ENCODE measurements around the gene MTHFD1. TPM values are rescaled to one million over a fixed set of nuclear protein-coding genes. Genes with fewer than 3 reads are reported as not detected.

Gene MTHFD1
- polyA plus RNA-seq, 3 donors = 11.8 to 21.3 (median 14.3) TPM

DNA sequence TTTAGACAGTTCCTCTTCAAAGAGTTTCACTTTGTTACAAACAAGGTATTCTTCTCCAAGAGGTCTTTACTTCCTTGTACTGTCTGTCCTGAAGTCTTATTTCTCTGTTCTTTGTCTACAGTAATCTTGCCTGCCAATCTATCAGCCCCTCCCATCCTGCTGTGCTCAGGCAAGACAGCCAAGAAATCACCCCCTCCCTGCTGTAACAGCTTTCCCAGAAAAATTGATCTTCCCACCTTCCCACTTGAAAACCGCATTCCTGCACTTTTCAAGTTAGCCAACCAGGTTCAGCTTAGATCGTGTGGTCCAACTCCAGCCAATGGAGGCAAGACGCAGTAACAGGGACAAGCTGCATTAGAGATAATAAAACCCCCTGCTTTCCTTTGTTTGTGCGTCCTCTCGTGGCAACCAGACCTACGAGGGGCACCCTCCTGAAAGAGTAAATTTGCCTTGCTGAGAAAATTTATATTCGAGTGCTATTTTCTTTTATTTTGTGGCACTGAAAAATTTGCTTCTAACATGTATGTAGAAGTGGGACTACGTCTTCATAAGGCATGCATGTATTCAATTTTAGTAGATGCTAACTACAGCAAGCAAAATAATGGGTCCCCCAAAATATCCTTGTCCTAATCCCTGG lies 47.5 kb upstream of the MTHFD1 start:
- WGBS (ENCODE audit: insufficient coverage) = 97% methylated on average over 7 of the region's 8 CpGs
- H3K4me1 ChIP-seq (ENCODE audit: control insufficient read depth in 1 of 2, insufficient read depth in 2 of 2, low read length in 2 of 2) = peaks cover 13 to 16% of the 10 kb centered on the region in 2 donors
- TF ChIP-seq CTCF (IDR thresholded peaks at IDR 0.05) = no peak
- Mint-ChIP-seq H3K36me3 (peaks cover 0 to 2% of the 10 kb centered on the region in 2 donors), H3K9me3 (peaks cover 7 to 20% (median 16%) of the 10 kb centered on the region in 7 donors), H3K27ac (no peak overlapping the region), H3K4me3 (peak overlapping the region in 1 of 2 donors; percentile 5), H3K27me3 (ENCODE audit: low read depth in 3 of 3) (peaks cover 0 to 2% (median 0%) of the 10 kb centered on the region in 3 donors), H3K4me1 (peaks cover 19% of the 10 kb centered on the region)
- H3K4me2 ChIP-seq (replicated peaks; ENCODE audit: extremely low read depth, low read length, poor library complexity, severe bottlenecking) = no peak overlapping the region
- H3K9me3 ChIP-seq (replicated peaks in 1 of 2; ENCODE audit: control insufficient read depth in 1 of 2, insufficient read depth in 1 of 2, low read length in 2 of 2) = peaks cover 10 to 11% of the 10 kb centered on the region in 2 donors
- no peaks in the 10 kb centered on the region for H3K36me3 ChIP-seq (replicated peaks in 1 of 2; ENCODE audit: control insufficient read depth in 1 of 2, insufficient read depth in 2 of 2, low read length in 2 of 2)
- H3K79me2 ChIP-seq (ENCODE audit: insufficient read depth, low read length) = no peaks in the 10 kb centered on the region
- no peak for DNase-seq
- intact Hi-C loops (cut with micrococcal nuclease) = no loop called here
- H3K27ac ChIP-seq (ENCODE audit: low read depth in 1 of 2, low read length in 2 of 2) = no peak overlapping the region
- H2AFZ ChIP-seq (ENCODE audit: insufficient read depth, low read depth, low read length, poor library complexity, severe bottlenecking) = no peak overlapping the region
- H3K9ac ChIP-seq (ENCODE audit: insufficient read depth, low read length, poor library complexity, severe bottlenecking) = no peak overlapping the region
- no peaks in the 10 kb centered on the region for H3K27me3 ChIP-seq (ENCODE audit: control insufficient read depth in 2 of 2, insufficient read depth in 2 of 2, low read length in 2 of 2)
- no peaks in the 10 kb centered on the region for H4K20me1 ChIP-seq (ENCODE audit: insufficient read depth, low read length)
- no peak overlapping the region for H3K4me3 ChIP-seq (replicated peaks in 1 of 3; ENCODE audit: low read depth in 2 of 3, low read length in 3 of 3)

DNA sequence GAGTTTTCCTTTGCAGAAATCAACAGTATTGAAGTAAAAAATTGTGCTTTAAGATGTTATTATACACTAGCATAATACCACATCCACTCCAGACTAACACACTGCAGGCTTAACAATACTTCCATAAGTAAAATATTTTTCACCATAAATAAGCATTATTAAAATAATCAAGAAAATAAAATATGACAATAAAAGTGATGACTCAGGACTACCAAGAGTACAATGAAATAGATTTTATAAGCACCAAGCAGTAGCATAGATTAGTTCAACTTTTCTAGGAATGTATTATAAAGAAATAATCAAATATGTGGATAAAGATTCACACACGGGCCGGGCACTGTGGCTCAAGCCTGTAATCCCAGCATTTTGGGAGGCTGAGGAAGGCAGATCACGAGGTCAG lies 40.4 kb upstream of the MTHFD1 start:
- Mint-ChIP-seq H3K4me3 (no peak overlapping the region), H3K36me3 (no peaks in the 10 kb centered on the region), H3K27ac (peak overlapping the region in 1 of 7 donors; percentile 57), H3K9me3 (peaks cover 0 to 2% (median 0%) of the 10 kb centered on the region in 7 donors), H3K4me1 (peaks cover 4% of the 10 kb centered on the region), H3K27me3 (ENCODE audit: low read depth in 3 of 3) (peaks cover 2 to 3% (median 2%) of the 10 kb centered on the region in 3 donors)
- DNase-seq = no peak
- no peak overlapping the region for H3K4me3 ChIP-seq (replicated peaks in 1 of 3; ENCODE audit: low read depth in 2 of 3, low read length in 3 of 3)
- no peak overlapping the region for H3K4me2 ChIP-seq (replicated peaks; ENCODE audit: extremely low read depth, low read length, poor library complexity, severe bottlenecking)
- no peak overlapping the region for H2AFZ ChIP-seq (ENCODE audit: insufficient read depth, low read depth, low read length, poor library complexity, severe bottlenecking)
- WGBS (ENCODE audit: insufficient coverage) = 89% methylated on average over 1 of the region's 3 CpGs
- intact Hi-C loops (cut with micrococcal nuclease) = no loop called here
- H3K9me3 ChIP-seq (replicated peaks in 1 of 2; ENCODE audit: control insufficient read depth in 1 of 2, insufficient read depth in 1 of 2, low read length in 2 of 2) = no peaks in the 10 kb centered on the region
- no peaks in the 10 kb centered on the region for H3K4me1 ChIP-seq (ENCODE audit: control insufficient read depth in 1 of 2, insufficient read depth in 2 of 2, low read length in 2 of 2)
- no peak overlapping the region for H3K9ac ChIP-seq (ENCODE audit: insufficient read depth, low read length, poor library complexity, severe bottlenecking)
- no peaks in the 10 kb centered on the region for H3K36me3 ChIP-seq (replicated peaks in 1 of 2; ENCODE audit: control insufficient read depth in 1 of 2, insufficient read depth in 2 of 2, low read length in 2 of 2)
- no peaks in the 10 kb centered on the region for H3K27me3 ChIP-seq (ENCODE audit: control insufficient read depth in 2 of 2, insufficient read depth in 2 of 2, low read length in 2 of 2)
- TF ChIP-seq CTCF (IDR thresholded peaks at IDR 0.05) = no peak
- no peaks in the 10 kb centered on the region for H3K79me2 ChIP-seq (ENCODE audit: insufficient read depth, low read length)
- no peak overlapping the region for H3K27ac ChIP-seq (ENCODE audit: low read depth in 1 of 2, low read length in 2 of 2)
- no peaks in the 10 kb centered on the region for H4K20me1 ChIP-seq (ENCODE audit: insufficient read depth, low read length)

Data from CD14-positive monocyte (primary cell).